GM12878 (cell line): ENCODE measurements around the gene MRPS35. TPM values are rescaled to one million over a fixed set of nuclear protein-coding genes. Genes with fewer than 3 reads are reported as not detected.

Experiments
- ATAC-seq: fragments of 200-7000 bp; cut with Tn5 transposase; 3 replicates; pipeline ENCODE4 v1.9.1; 2020; ENCODE audit warnings: mild to moderate bottlenecking, moderate library complexity
- BruUV-seq: library from RNA; stranded (reverse); fragments of 400-500 nt; replicated peaks from 2 replicates; lab custom pipeline; 2021; lab: Mats Ljungman, UMichigan
- CTCF ChIA-PET: fragments of 300-600 bp; sonication (Branson Sonifier 250); formaldehyde crosslinking; extraction: SDS; loops from one replicate; lab custom pipeline; 2021; ENCODE audit warnings: inconsistent platforms; lab: Yijun Ruan, JAX
- POLR2A ChIA-PET: fragments of 350-600 bp; formaldehyde crosslinking; extraction: SDS; loops from one replicate; lab custom pipeline; 2021; ENCODE audit warnings: inconsistent platforms; lab: Charles Lee
- RAD21 ChIA-PET: fragments of 300-600 bp; sonication (Branson Sonifier 250); formaldehyde crosslinking; loops from one replicate; lab custom pipeline; 2023; ENCODE audit warnings: antibody characterized with exemption; ENCODE audit not compliant: unreplicated experiment; lab: Charles Lee
- SMC1A ChIA-PET: fragments of 300-600 bp; sonication (Branson Sonifier 250); formaldehyde crosslinking; loops from one replicate; lab custom pipeline; 2023; ENCODE audit not compliant: unreplicated experiment, uncharacterized antibody; lab: Charles Lee
- DNase-seq: peaks from one replicate; pipeline ENCODE4 v3.0.0-alpha.2; 2011; ENCODE audit warnings: low read depth, low spot score
- FAIRE-seq: peaks from 3 replicates; lab custom pipeline; 2011; peaks lifted over from hg19 to GRCh38; lab: Jason Lieb, UNC
- H2AFZ ChIP-seq: 2 replicates; pipeline ENCODE4 v1.6.0; 2011; ENCODE audit warnings: low read depth, low read length, control low read depth; ENCODE audit not compliant: control insufficient read depth
- H3K27ac ChIP-seq: 2 replicates; pipeline ENCODE4 v1.5.1; 2011; ENCODE audit warnings: control low read depth; ENCODE audit not compliant: control insufficient read depth, insufficient read depth
- H3K27me3 ChIP-seq, 2 experiments: replicated peaks in 1 of 2; 2 replicates each; pipeline versions ENCODE4 v1.6.0 to v1.6.1; 2011; ENCODE audit warnings: low read length in 1 of 2; ENCODE audit not compliant: control insufficient read depth in 2 of 2, insufficient read depth in 2 of 2
- H3K36me3 ChIP-seq, 2 experiments: 2 replicates each; pipeline ENCODE4 v1.5.1; 2011; ENCODE audit warnings: low read length in 1 of 2; ENCODE audit not compliant: control insufficient read depth in 2 of 2, insufficient read depth in 2 of 2
- H3K4me1 ChIP-seq: 2 replicates; pipeline ENCODE4 v1.6.1; 2011; ENCODE audit warnings: mild to moderate bottlenecking, low read length, moderate library complexity, mixed read lengths; ENCODE audit not compliant: control insufficient read depth, insufficient read depth
- H3K4me2 ChIP-seq: 2 replicates; pipeline ENCODE4 v1.6.0; 2011; ENCODE audit warnings: control low read depth; ENCODE audit not compliant: control insufficient read depth, insufficient read depth
- H3K4me3 ChIP-seq: fragments of 200-600 bp; sonication (generic); 2 replicates; pipeline ENCODE4 v1.5.1; 2016
- H3K79me2 ChIP-seq: 2 replicates; pipeline ENCODE4 v1.6.0; 2011; ENCODE audit warnings: low read length; ENCODE audit not compliant: control insufficient read depth, insufficient read depth
- H3K9ac ChIP-seq: 2 replicates; pipeline ENCODE4 v1.8.0; 2011; ENCODE audit warnings: low read length, control low read depth, mixed read lengths; ENCODE audit not compliant: control insufficient read depth, insufficient read depth
- H3K9me3 ChIP-seq: replicated peaks from 3 replicates; pipeline ENCODE4 v1.5.1; 2011; ENCODE audit warnings: mild to moderate bottlenecking, low read length; ENCODE audit not compliant: control insufficient read depth, insufficient read depth
- H4K20me1 ChIP-seq: 2 replicates; pipeline ENCODE4 v1.6.0; 2011; ENCODE audit not compliant: control insufficient read depth, insufficient read depth
- ATF2 ChIP-seq: IDR thresholded peaks from 2 replicates; pipeline ENCODE4 v1.6.1; 2012; ENCODE audit warnings: low read length, inconsistent platforms
- BHLHE40 ChIP-seq, 2 experiments: fragments of 450-650 bp in 1 of 2; IDR thresholded peaks; 2 replicates each; pipeline ENCODE4 v1.6.1; 2011 to 2017; ENCODE audit warnings: low read depth in 2 of 2, borderline replicate concordance in 1 of 2, improper control_type of control experiment in 1 of 2, low read length in 1 of 2, mild to moderate bottlenecking in 1 of 2
- ETV6 ChIP-seq, 2 experiments: fragments of 450-650 bp in 1 of 2; IDR thresholded peaks in 1 of 2; conservative IDR thresholded peaks in 1 of 2; 2 replicates each; pipeline ENCODE4 v1.6.1; 2014; ENCODE audit warnings: antibody characterized with exemption in 1 of 2, borderline replicate concordance in 1 of 2, low read depth in 1 of 2, mild to moderate bottlenecking in 1 of 2, moderate library complexity in 1 of 2
- KLF5 ChIP-seq: fragments of 450-650 bp; IDR thresholded peaks from 2 replicates; pipeline ENCODE4 v1.6.1; 2014; ENCODE audit warnings: mild to moderate bottlenecking; ENCODE audit not compliant: partially characterized antibody
- MEF2A ChIP-seq: IDR thresholded peaks from 2 replicates; pipeline ENCODE4 v1.6.1; 2011; ENCODE audit warnings: low read depth, mild to moderate bottlenecking, low read length, moderate library complexity; ENCODE audit not compliant: insufficient read depth
- MXI1 ChIP-seq: fragments of 150-350 bp; IDR thresholded peaks from 2 replicates; pipeline ENCODE4 v1.6.1; 2011; ENCODE audit warnings: low read depth, mild to moderate bottlenecking, inconsistent platforms, low read length, improper control_type of control experiment
- MYB ChIP-seq: fragments of 150-350 bp; IDR thresholded peaks from 2 replicates; pipeline ENCODE4 v1.6.1; 2014; ENCODE audit warnings: mild to moderate bottlenecking, low read depth, low read length, borderline replicate concordance
- POLR2A ChIP-seq: IDR thresholded peaks from 2 replicates; pipeline ENCODE4 v1.6.1; 2011; ENCODE audit warnings: low read depth, mild to moderate bottlenecking, low read length
- RCOR1 ChIP-seq: conservative IDR thresholded peaks from 2 replicates; pipeline ENCODE4 v1.6.1; 2012; ENCODE audit warnings: low read depth, low read length, improper control_type of control experiment
- SKIL ChIP-seq: fragments of 450-650 bp; IDR thresholded peaks from 2 replicates; pipeline ENCODE4 v1.6.1; 2017; ENCODE audit warnings: mild to moderate bottlenecking, low read depth, inconsistent platforms; ENCODE audit not compliant: poor library complexity, severe bottlenecking
- SMAD5 ChIP-seq: IDR thresholded peaks from 2 replicates; pipeline ENCODE4 v1.6.1; 2016; ENCODE audit warnings: antibody characterized with exemption, low read depth
- SMARCA5 ChIP-seq: fragments of 450-650 bp; IDR thresholded peaks from 2 replicates; pipeline ENCODE4 v1.6.1; 2017; ENCODE audit warnings: mild to moderate bottlenecking
- TBL1XR1 ChIP-seq: IDR thresholded peaks from 2 replicates; pipeline ENCODE4 v1.6.1; 2012; ENCODE audit warnings: low read depth, low read length, improper control_type of control experiment
- ZBED1 ChIP-seq: IDR thresholded peaks from 2 replicates; pipeline ENCODE4 v1.6.1; 2016; ENCODE audit warnings: borderline replicate concordance
- ZNF274 ChIP-seq: IDR thresholded peaks from one replicate; pipeline ENCODE4 v1.8.0; 2011; ENCODE audit not compliant: insufficient read length, insufficient read depth
- ZZZ3 ChIP-seq: IDR thresholded peaks from 2 replicates; pipeline ENCODE4 v1.6.1; 2011; ENCODE audit warnings: low read depth; ENCODE audit not compliant: control insufficient read depth, insufficient read length
- WGBS: methylation state at CpG from one replicate; pipeline ENCODE4 v1.1.6; 2016; ENCODE audit warnings: low lambda C conversion rate; ENCODE audit not compliant: insufficient replicate concordance, insufficient coverage; ENCODE audit errors: missing lambda C conversion rate; 5-methylcytosine and 5-hydroxymethylcytosine counted together
- in situ Hi-C: fragments of 300-500 bp; cut with MboI; formaldehyde crosslinking; loops from 9 replicates; pipeline ENCODE4 v1.14.3; 2018; ENCODE audit warnings: mixed read lengths
- intact Hi-C: fragments of 100-400 bp; cut with micrococcal nuclease; formaldehyde crosslinking; loops from one replicate; pipeline ENCODE4 v1.14.2; 2022; ENCODE audit not compliant: unreplicated experiment
- polyA plus RNA-seq, 11 experiments: library from polyadenylated mRNA; depleted of rRNA in 4 of 11; unstranded in 6 of 11; stranded (reverse) in 5 of 11; fragments of >200 nt; fragmentation: Nextera tagmentation in 4 of 11; fragmentation: Illumina TruSeq in 1 of 11; extraction: Ambion mirVana in 4 of 11; extraction: Trizol in 1 of 11; gene quantifications; 1 replicate in 1 of 11; 2 replicates in 10 of 11; pipeline versions ENCODE4 v1.2.1 to v1.2.3, GENCODE V29; 2011 to 2016; ENCODE audit warnings: inconsistent platforms in 2 of 11, missing spikeins in 2 of 11, low read depth in 1 of 11
- total RNA-seq, 4 experiments: library from RNA; depleted of rRNA in 3 of 4; stranded (reverse); fragments of >200 nt in 3 of 4; fragmentation: Illumina TruSeq in 1 of 4; extraction: Trizol in 1 of 4; gene quantifications; 2 replicates each; pipeline versions ENCODE4 v1.2.1 to v1.2.3, GENCODE V29; 2013 to 2021

MRPS35 gene
- total and polyA plus RNA-seq, 10 of the 15 experiments (the other 5 are each of a cell fraction or from before 2014, with no cell fraction given), result 45.7 to 111 (median 67.1) TPM

- ChIA-PET CTCF (interaction anchor here (0.5 kb wide), 1 partner anchor 61 kb away, joined by 3 read pairs; no protein-coding TSS in a partner anchor), POLR2A (no interaction called here), RAD21 (no interaction called here), SMC1A (interaction anchor here (1.3 kb wide), 1 partner anchor 251 kb away, joined by 3 read pairs; no protein-coding TSS in a partner anchor)
- no peaks in the 10 kb centered on the region for H3K4me1 ChIP-seq
- in situ Hi-C loops (no loop called here), intact Hi-C loops (no loop called here)
- WGBS, result 60% methylated on average over 13 of the region's 13 CpGs
- no peak for TF ChIP-seq ZNF274
- no peak for TF ChIP-seq MEF2A
- TF ChIP-seq KLF5, result no peak
- TF ChIP-seq MYB, result no peak
- TF ChIP-seq SMAD5, result no peak
- no peak for TF ChIP-seq RCOR1
- TF ChIP-seq ETV6 (conservative IDR thresholded peaks at IDR 0.05 in 1 of 2, IDR thresholded peaks at IDR 0.05 in 1 of 2; ENCODE audit: borderline replicate concordance in 1 of 2, low read depth in 1 of 2), result no peak
- no TSS peak for BruUV-seq
- no peaks in the 10 kb centered on the region for H4K20me1 ChIP-seq
- no peaks in the 10 kb centered on the region for H3K27me3 ChIP-seq
- ATAC-seq (no peak), DNase-seq (no peak), FAIRE-seq (no peak)
- no peak overlapping the region for H3K4me2 ChIP-seq
- H3K9me3 ChIP-seq, result no peaks in the 10 kb centered on the region
- no peak overlapping the region for H3K9ac ChIP-seq
- no peak overlapping the region for H3K4me3 ChIP-seq
- H3K27ac ChIP-seq, result no peak overlapping the region
- H3K79me2 ChIP-seq, result no peaks in the 10 kb centered on the region
- no peaks in the 10 kb centered on the region; a peak in 2 of 4 replicates for H3K36me3 ChIP-seq
- H2AFZ ChIP-seq, result no peak overlapping the region
Observed at GRCh38 chr12:27689558-27690180, 21.0 kb upstream of the MRPS35 start.

- intact Hi-C loops, result no loop called here
- no peaks in the 10 kb centered on the region for H3K79me2 ChIP-seq
- H3K4me3 ChIP-seq, result no peak overlapping the region
- in situ Hi-C loops, result no loop called here
- peaks cover 0 to 4% of the 10 kb centered on the region in 2 experiments; a peak in 2 of 4 replicates for H3K36me3 ChIP-seq
- ATAC-seq (no peak), FAIRE-seq (no peak), DNase-seq (no peak)
- ChIA-PET SMC1A (no interaction called here), POLR2A (no interaction called here), CTCF (no interaction called here), RAD21 (no interaction called here)
- no peaks in the 10 kb centered on the region for H4K20me1 ChIP-seq
- no peaks in the 10 kb centered on the region for H3K4me1 ChIP-seq
- H3K9ac ChIP-seq, result no peak overlapping the region
- no peak overlapping the region for H3K4me2 ChIP-seq
- WGBS, result 82% methylated on average over 2 of the region's 2 CpGs
- no peaks in the 10 kb centered on the region for H3K27me3 ChIP-seq
- H2AFZ ChIP-seq, result no peak overlapping the region
- no TSS peak for BruUV-seq
- H3K27ac ChIP-seq, result no peak overlapping the region
- H3K9me3 ChIP-seq, result no peaks in the 10 kb centered on the region
- TF ChIP-seq ZZZ3, result no peak
- TF ChIP-seq MXI1, result no peak
- TF ChIP-seq BHLHE40 (IDR thresholded peaks at IDR 0.05; ENCODE audit: borderline replicate concordance in 1 of 2, low read depth in 2 of 2, low read length in 1 of 2), result no peak
- no peak for TF ChIP-seq TBL1XR1
- no peak for TF ChIP-seq ZBED1
- TF ChIP-seq ATF2, result no peak
- no peak for TF ChIP-seq SMARCA5
- no peak for TF ChIP-seq SKIL
- no peak for TF ChIP-seq POLR2A
Observed at GRCh38 chr12:27693403-27693802, 17.2 kb upstream of the MRPS35 start.
